Measurements from ENCODE around the gene ALOX15B. TPM values are rescaled to one million over a fixed set of nuclear protein-coding genes. Genes with fewer than 3 reads are reported as not detected.

The ALOX15B gene
- polyA plus RNA-seq, 1 of the 3 experiments (the other 2 are of a cell fraction): not detected

DNA sequence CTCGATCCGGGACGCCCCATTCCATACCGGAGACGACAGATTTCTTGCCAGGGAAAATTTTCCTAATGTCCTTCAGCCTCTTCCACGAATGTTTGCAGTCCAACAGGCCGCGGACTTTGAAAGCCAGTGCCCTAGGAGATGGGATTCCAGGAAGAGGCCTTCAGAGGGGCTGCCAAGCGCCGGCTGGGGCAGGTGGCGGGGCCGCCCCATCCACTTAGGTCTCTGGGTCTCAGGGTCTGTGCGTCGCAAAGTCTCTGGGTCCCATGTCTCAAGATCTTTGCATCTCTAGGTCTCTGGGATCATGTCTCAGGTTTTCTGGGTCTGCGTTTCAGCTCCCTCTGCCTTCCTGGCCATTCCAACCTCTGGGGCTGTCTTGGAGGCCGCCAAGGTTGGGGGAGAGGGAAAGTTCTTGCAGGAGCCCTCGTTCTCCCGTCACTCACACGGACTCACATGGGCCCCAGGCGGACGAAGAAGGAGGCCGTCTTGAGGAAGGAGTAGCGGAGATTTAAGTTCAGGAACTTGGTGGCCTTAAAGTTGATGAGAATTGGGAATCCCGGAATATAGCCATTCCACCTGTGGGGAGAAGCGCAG lies 41.4 kb downstream of the ALOX15B start:
- POLR2A ChIA-PET: no interaction called here
- TF ChIP-seq FOXJ3 (CRISPR knock-in tag; IDR thresholded peaks at IDR 0.05) (no peak), EP300 (IDR thresholded peaks at IDR 0.05; ENCODE audit: borderline replicate concordance in 1 of 2, low read depth in 1 of 2, low read length in 1 of 2) (no peak), RAD21 (IDR thresholded peaks at IDR 0.05; ENCODE audit: low read length) (no peak)
- TF ChIP-seq, protein P1, sequence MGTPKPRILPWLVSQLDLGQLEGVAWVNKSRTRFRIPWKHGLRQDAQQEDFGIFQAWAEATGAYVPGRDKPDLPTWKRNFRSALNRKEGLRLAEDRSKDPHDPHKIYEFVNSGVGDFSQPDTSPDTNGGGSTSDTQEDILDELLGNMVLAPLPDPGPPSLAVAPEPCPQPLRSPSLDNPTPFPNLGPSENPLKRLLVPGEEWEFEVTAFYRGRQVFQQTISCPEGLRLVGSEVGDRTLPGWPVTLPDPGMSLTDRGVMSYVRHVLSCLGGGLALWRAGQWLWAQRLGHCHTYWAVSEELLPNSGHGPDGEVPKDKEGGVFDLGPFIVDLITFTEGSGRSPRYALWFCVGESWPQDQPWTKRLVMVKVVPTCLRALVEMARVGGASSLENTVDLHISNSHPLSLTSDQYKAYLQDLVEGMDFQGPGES (IDR thresholded peaks at IDR 0.05; ENCODE audit: low read depth, low read length): no peak
- TF ChIP-seq, protein P2, sequence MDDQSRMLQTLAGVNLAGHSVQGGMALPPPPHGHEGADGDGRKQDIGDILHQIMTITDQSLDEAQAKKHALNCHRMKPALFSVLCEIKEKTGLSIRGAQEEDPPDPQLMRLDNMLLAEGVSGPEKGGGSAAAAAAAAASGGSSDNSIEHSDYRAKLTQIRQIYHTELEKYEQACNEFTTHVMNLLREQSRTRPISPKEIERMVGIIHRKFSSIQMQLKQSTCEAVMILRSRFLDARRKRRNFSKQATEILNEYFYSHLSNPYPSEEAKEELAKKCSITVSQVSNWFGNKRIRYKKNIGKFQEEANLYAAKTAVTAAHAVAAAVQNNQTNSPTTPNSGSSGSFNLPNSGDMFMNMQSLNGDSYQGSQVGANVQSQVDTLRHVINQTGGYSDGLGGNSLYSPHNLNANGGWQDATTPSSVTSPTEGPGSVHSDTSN (IDR thresholded peaks at IDR 0.05): no peak
- H4K20me1 ChIP-seq (ENCODE audit: insufficient read depth): no peaks in the 10 kb centered on the region
- H3K79me2 ChIP-seq (ENCODE audit: insufficient read depth): no peaks in the 10 kb centered on the region
- H3K9ac ChIP-seq: no peak overlapping the region
- peak overlapping the region; percentile 91 for H3K4me2 ChIP-seq
- no peak for DNase-seq
- no peaks in the 10 kb centered on the region for H3K9me2 ChIP-seq
- no peaks in the 10 kb centered on the region for H3K36me3 ChIP-seq (replicated peaks in 1 of 2; ENCODE audit: control insufficient read depth in 1 of 2, insufficient read depth in 2 of 2, low read length in 1 of 2)
- CTCF ChIA-PET: interaction anchor here (0.7 to 20.8 kb wide), 17 partner anchors 9 to 259 kb away, joined by 3 to 390 read pairs (median 7); partner anchors contain the start of genes ALOX12B and ALOXE3
- 0 out of 2 replicates have a peak overlapping the region, but pooled peaks have one; percentile 74 for H2AFZ ChIP-seq (ENCODE audit: low read depth)
- peak overlapping the region; percentile 49 to 63; a peak in 3 of 4 replicates for H3K4me3 ChIP-seq (ENCODE audit: low read depth in 2 of 2, low read length in 1 of 2)
- H3K4me1 ChIP-seq (ENCODE audit: control insufficient read depth in 1 of 2, insufficient read depth in 2 of 2, low read depth in 1 of 2, low read length in 1 of 2): peaks cover 0 to 6% of the 10 kb centered on the region in 2 experiments; a peak in 1 of 4 replicates
- peaks cover 33% of the 10 kb centered on the region for H3K27me3 ChIP-seq (ENCODE audit: insufficient read depth)
- WGBS (ENCODE audit: low lambda C conversion rate): 70% methylated on average over 11 of the region's 25 CpGs
- H3F3A ChIP-seq (replicated peaks; ENCODE audit: insufficient read depth): no peaks in the 10 kb centered on the region
- H3K9me3 ChIP-seq: no peaks in the 10 kb centered on the region
- no peak overlapping the region for H3K27ac ChIP-seq (ENCODE audit: low read depth in 2 of 2, low read length in 1 of 2)

DNA sequence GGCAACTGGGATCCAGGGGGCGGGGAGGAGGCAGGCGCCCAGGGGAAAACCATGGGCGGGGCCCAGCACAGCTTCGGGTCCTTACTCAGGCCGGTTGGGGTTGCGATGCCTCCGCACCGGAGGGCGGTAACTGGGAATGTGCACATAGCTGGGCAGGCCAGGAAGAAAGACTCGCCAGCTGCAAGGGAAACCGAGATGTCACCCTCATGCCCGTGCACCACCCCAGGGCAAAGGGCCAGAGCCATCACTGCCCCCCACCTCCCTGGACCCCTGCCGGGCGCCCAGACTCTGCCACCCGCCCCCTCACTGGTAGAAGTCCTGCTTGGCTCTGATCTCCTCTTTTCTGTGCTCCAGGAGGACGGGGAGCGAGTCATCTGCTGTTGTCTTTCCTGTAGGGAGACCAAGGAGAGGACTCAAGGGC lies 42.0 kb downstream of the ALOX15B start:
- Histone ChIP-seq H3K36me3 (replicated peaks in 1 of 2; ENCODE audit: control insufficient read depth in 1 of 2, insufficient read depth in 2 of 2, low read length in 1 of 2) (no peaks in the 10 kb centered on the region), H3K4me1 (ENCODE audit: control insufficient read depth in 1 of 2, insufficient read depth in 2 of 2, low read depth in 1 of 2, low read length in 1 of 2) (peaks cover 0 to 6% of the 10 kb centered on the region in 2 experiments; a peak in 1 of 4 replicates), H3K9me3 (no peaks in the 10 kb centered on the region), H4K20me1 (ENCODE audit: insufficient read depth) (no peaks in the 10 kb centered on the region), H3K27me3 (ENCODE audit: insufficient read depth) (peaks cover 34% of the 10 kb centered on the region), H3K4me3 (ENCODE audit: low read depth in 2 of 2, low read length in 1 of 2) (no peak overlapping the region), H3K79me2 (ENCODE audit: insufficient read depth) (no peaks in the 10 kb centered on the region), H3K27ac (ENCODE audit: low read depth in 2 of 2, low read length in 1 of 2) (no peak overlapping the region), H2AFZ (ENCODE audit: low read depth) (no peak overlapping the region), H3F3A (replicated peaks; ENCODE audit: insufficient read depth) (no peaks in the 10 kb centered on the region), H3K9ac (no peak overlapping the region), H3K4me2 (no peak overlapping the region), H3K9me2 (no peaks in the 10 kb centered on the region)
- POLR2A ChIA-PET: no interaction called here
- no peak for DNase-seq
- WGBS (ENCODE audit: low lambda C conversion rate): 79% methylated on average over 10 of the region's 17 CpGs
- CTCF ChIA-PET: interaction anchor here (0.6 to 20.8 kb wide), 14 partner anchors 10 to 259 kb away, joined by 3 to 390 read pairs (median 6); partner anchors contain the start of genes ALOX12B and ALOXE3
- TF ChIP-seq GABPA (IDR thresholded peaks at IDR 0.05; ENCODE audit: low read depth) (no peak), SIN3A (IDR thresholded peaks at IDR 0.05; ENCODE audit: borderline replicate concordance, low read depth, low read length) (no peak), NFIC (IDR thresholded peaks at IDR 0.05; ENCODE audit: borderline replicate concordance) (no peak), RFX5 (IDR thresholded peaks at IDR 0.05; ENCODE audit: low read length) (no peak), ELF1 (IDR thresholded peaks at IDR 0.05) (no peak), SMC3 (IDR thresholded peaks at IDR 0.05; ENCODE audit: low read depth, low read length) (no peak), FOXJ3 (CRISPR knock-in tag; IDR thresholded peaks at IDR 0.05) (no peak), TAF1 (IDR thresholded peaks at IDR 0.05; ENCODE audit: borderline replicate concordance, low read depth, low read length) (no peak), JUND (IDR thresholded peaks at IDR 0.05) (no peak), GATA2 (CRISPR knock-in tag; IDR thresholded peaks at IDR 0.05) (no peak)
- TF ChIP-seq, protein P3, sequence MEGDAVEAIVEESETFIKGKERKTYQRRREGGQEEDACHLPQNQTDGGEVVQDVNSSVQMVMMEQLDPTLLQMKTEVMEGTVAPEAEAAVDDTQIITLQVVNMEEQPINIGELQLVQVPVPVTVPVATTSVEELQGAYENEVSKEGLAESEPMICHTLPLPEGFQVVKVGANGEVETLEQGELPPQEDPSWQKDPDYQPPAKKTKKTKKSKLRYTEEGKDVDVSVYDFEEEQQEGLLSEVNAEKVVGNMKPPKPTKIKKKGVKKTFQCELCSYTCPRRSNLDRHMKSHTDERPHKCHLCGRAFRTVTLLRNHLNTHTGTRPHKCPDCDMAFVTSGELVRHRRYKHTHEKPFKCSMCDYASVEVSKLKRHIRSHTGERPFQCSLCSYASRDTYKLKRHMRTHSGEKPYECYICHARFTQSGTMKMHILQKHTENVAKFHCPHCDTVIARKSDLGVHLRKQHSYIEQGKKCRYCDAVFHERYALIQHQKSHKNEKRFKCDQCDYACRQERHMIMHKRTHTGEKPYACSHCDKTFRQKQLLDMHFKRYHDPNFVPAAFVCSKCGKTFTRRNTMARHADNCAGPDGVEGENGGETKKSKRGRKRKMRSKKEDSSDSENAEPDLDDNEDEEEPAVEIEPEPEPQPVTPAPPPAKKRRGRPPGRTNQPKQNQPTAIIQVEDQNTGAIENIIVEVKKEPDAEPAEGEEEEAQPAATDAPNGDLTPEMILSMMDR (IDR thresholded peaks at IDR 0.05): no peak
- TF ChIP-seq, protein P1 (IDR thresholded peaks at IDR 0.05; ENCODE audit: low read depth, low read length): no peak
- TF ChIP-seq, protein P4, sequence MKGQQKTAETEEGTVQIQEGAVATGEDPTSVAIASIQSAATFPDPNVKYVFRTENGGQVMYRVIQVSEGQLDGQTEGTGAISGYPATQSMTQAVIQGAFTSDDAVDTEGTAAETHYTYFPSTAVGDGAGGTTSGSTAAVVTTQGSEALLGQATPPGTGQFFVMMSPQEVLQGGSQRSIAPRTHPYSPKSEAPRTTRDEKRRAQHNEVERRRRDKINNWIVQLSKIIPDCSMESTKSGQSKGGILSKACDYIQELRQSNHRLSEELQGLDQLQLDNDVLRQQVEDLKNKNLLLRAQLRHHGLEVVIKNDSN (IDR thresholded peaks at IDR 0.05; ENCODE audit: borderline replicate concordance, low read depth): no peak
- TF ChIP-seq, protein P5, sequence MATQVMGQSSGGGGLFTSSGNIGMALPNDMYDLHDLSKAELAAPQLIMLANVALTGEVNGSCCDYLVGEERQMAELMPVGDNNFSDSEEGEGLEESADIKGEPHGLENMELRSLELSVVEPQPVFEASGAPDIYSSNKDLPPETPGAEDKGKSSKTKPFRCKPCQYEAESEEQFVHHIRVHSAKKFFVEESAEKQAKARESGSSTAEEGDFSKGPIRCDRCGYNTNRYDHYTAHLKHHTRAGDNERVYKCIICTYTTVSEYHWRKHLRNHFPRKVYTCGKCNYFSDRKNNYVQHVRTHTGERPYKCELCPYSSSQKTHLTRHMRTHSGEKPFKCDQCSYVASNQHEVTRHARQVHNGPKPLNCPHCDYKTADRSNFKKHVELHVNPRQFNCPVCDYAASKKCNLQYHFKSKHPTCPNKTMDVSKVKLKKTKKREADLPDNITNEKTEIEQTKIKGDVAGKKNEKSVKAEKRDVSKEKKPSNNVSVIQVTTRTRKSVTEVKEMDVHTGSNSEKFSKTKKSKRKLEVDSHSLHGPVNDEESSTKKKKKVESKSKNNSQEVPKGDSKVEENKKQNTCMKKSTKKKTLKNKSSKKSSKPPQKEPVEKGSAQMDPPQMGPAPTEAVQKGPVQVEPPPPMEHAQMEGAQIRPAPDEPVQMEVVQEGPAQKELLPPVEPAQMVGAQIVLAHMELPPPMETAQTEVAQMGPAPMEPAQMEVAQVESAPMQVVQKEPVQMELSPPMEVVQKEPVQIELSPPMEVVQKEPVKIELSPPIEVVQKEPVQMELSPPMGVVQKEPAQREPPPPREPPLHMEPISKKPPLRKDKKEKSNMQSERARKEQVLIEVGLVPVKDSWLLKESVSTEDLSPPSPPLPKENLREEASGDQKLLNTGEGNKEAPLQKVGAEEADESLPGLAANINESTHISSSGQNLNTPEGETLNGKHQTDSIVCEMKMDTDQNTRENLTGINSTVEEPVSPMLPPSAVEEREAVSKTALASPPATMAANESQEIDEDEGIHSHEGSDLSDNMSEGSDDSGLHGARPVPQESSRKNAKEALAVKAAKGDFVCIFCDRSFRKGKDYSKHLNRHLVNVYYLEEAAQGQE (IDR thresholded peaks at IDR 0.05; ENCODE audit: low read depth, low read length): no peak
